ENCODE data around the gene HES2. TPM values are rescaled to one million over a fixed set of nuclear protein-coding genes. Genes with fewer than 3 reads are reported as not detected.
A peak's percentile ranks its signal among the peaks of the same experiment; 100 is the strongest.
"Not testable (repeated sequence)": the region's sequence is repeated elsewhere in the genome, so short reads cannot be mapped to it uniquely, and the experiment has no call there.

Gene HES2
- total and polyA plus RNA-seq, 12 donors, result 0.04 to 0.18 (median 0.10) TPM; not detected in 7

- TF ChIP-seq CTCF (IDR thresholded peaks at IDR 0.05) (no peak), POLR2A (IDR thresholded peaks at IDR 0.05) (no peak)
- Histone ChIP-seq H3K4me3 (no peak overlapping the region), H3K27me3 (peaks cover 48% of the 10 kb centered on the region), H3K9me3 (replicated peaks in 1 of 3) (no peaks in the 10 kb centered on the region), H3K4me1 (replicated peaks in 1 of 2) (no peaks in the 10 kb centered on the region), H3K36me3 (replicated peaks in 1 of 2) (no peaks in the 10 kb centered on the region), H3K27ac (no peak overlapping the region)
- 0 to 3% (median 2%) methylated on average over 20 to 68 of the region's 68 CpGs for whole genome bisulfite sequencing, 4 donors
- intact Hi-C loops (cut with DNase I), result no loop called here
- DNase-seq, result peak in 1 of 7 donors; percentile 44
These were observed 28.4 kb upstream of the HES2 start for GRCh38 chr1:6447818-6448748.

- DNase-seq, result no peak
- Histone ChIP-seq H3K9me3 (replicated peaks in 1 of 3) (no peaks in the 10 kb centered on the region), H3K27ac (no peak overlapping the region), H3K4me3 (no peak overlapping the region), H3K4me1 (replicated peaks in 1 of 2) (no peaks in the 10 kb centered on the region), H3K36me3 (replicated peaks in 1 of 2) (no peaks in the 10 kb centered on the region), H3K27me3 (peaks cover 39% of the 10 kb centered on the region)
- TF ChIP-seq POLR2A (IDR thresholded peaks at IDR 0.05), result no peak
- no peak for TF ChIP-seq CTCF (IDR thresholded peaks at IDR 0.05)
- intact Hi-C loops (cut with DNase I), result no loop called here
- WGBS, 4 donors, result 10 to 16% (median 12%) methylated on average over 13 to 67 of the region's 67 CpGs
These were observed 27.5 kb upstream of the HES2 start for GRCh38 chr1:6447016-6447817.

- Histone ChIP-seq H3K27ac (no peak overlapping the region), H3K36me3 (replicated peaks in 1 of 2) (no peaks in the 10 kb centered on the region), H3K4me1 (replicated peaks in 1 of 2) (no peaks in the 10 kb centered on the region), H3K9me3 (replicated peaks in 1 of 3) (no peaks in the 10 kb centered on the region), H3K27me3 (peaks cover 33% of the 10 kb centered on the region), H3K4me3 (no peak overlapping the region)
- TF ChIP-seq POLR2A (IDR thresholded peaks at IDR 0.05), result no peak
- no peak for TF ChIP-seq CTCF (IDR thresholded peaks at IDR 0.05)
- DNase-seq, result no peak
- 0 to 61% (median 35%) methylated on average over 1 to 4 of the region's 4 CpGs for WGBS, 4 donors
- intact Hi-C loops (cut with DNase I), result no loop called here
These were observed 26.9 kb upstream of the HES2 start for GRCh38 chr1:6446665-6447015.

GRCh38 chr1:6445929-6446328 lies 26.2 kb upstream of the HES2 start:
- H3K9me3 ChIP-seq (replicated peaks in 1 of 3); H3K4me1 ChIP-seq (replicated peaks in 1 of 2); H3K27ac ChIP-seq; H3K36me3 ChIP-seq (replicated peaks in 1 of 2); H3K4me3 ChIP-seq; intact Hi-C loops (cut with DNase I): not testable (repeated sequence)
- peak in 6 of 7 donors; percentile 51 to 87 (median 80) for DNase-seq
- peaks cover 26% of the 10 kb centered on the region for H3K27me3 ChIP-seq
- 44 to 60% (median 56%) methylated on average over 1 to 4 of the region's 4 CpGs; no CpG with 5 or more reads in 1 of the 4 donors for WGBS, 4 donors

Measured in adrenal gland (tissue), 12 donors.